Lung (tissue), 12 donors: ENCODE measurements around the gene VWF. TPM values are rescaled to one million over a fixed set of nuclear protein-coding genes. Genes with fewer than 3 reads are reported as not detected.

Source experiments
- ATAC-seq: fragments of 200-7000 bp; cut with Tn5 transposase; one replicate; pipeline ENCODE4 v1.9.1; 2020; ENCODE audit warnings: moderate number of reproducible peaks; ENCODE audit not compliant: insufficient read depth, low FRiP score
- DNase-seq, 3 donors: peaks; one replicate each; pipeline ENCODE4 v3.0.0-alpha.2; 2013 to 2017
- H3K27ac ChIP-seq, 2 donors: one replicate each; pipeline ENCODE4 v1.5.1; 2013; ENCODE audit warnings: mild to moderate bottlenecking in 2 of 2, moderate library complexity in 2 of 2, control low read depth in 1 of 2, inconsistent platforms in 1 of 2, low read depth in 1 of 2, low read length in 1 of 2
- H3K27me3 ChIP-seq, 3 donors: one replicate each; pipeline ENCODE4 v1.5.1; 2013; ENCODE audit warnings: low read length in 2 of 3; ENCODE audit not compliant: control insufficient read depth in 3 of 3, insufficient read depth in 3 of 3
- H3K36me3 ChIP-seq, 4 donors: one replicate each; pipeline ENCODE4 v1.5.1; 2013; ENCODE audit warnings: low read length in 4 of 4, mild to moderate bottlenecking in 1 of 4, moderate library complexity in 1 of 4; ENCODE audit not compliant: control insufficient read depth in 4 of 4, insufficient read depth in 4 of 4
- H3K4me1 ChIP-seq, 5 donors: one replicate each; pipeline ENCODE4 v1.5.1; 2013; ENCODE audit warnings: low read length in 5 of 5, mild to moderate bottlenecking in 2 of 5, moderate library complexity in 1 of 5; ENCODE audit not compliant: control insufficient read depth in 5 of 5, insufficient read depth in 5 of 5
- H3K4me3 ChIP-seq: one replicate; pipeline ENCODE4 v1.5.1; 2013; ENCODE audit warnings: mild to moderate bottlenecking, control low read depth, moderate library complexity
- H3K9ac ChIP-seq, 2 donors: one replicate each; pipeline ENCODE4 v1.5.1; 2013; ENCODE audit warnings: low read length in 2 of 2, control low read depth in 1 of 2; ENCODE audit not compliant: insufficient read depth in 1 of 2
- H3K9me3 ChIP-seq, 4 donors: one replicate each; pipeline ENCODE4 v1.5.1; 2013; ENCODE audit warnings: low read length in 3 of 4, mild to moderate bottlenecking in 1 of 4, moderate library complexity in 1 of 4; ENCODE audit not compliant: control insufficient read depth in 4 of 4, insufficient read depth in 3 of 4
- CTCF ChIP-seq: IDR thresholded peaks from 2 replicates; pipeline ENCODE4 v1.5.1; 2012; ENCODE audit warnings: mild to moderate bottlenecking; ENCODE audit errors: control extremely low read depth, extremely low read depth
- WGBS, 2 donors: extraction: QIAGEN DNeasy Blood & Tissue Kit; methylation state at CpG; one replicate each; pipeline ENCODE4 v1.1.7; 2013; 5-methylcytosine and 5-hydroxymethylcytosine counted together
- polyA plus RNA-seq, 2 donors: library from polyadenylated mRNA; stranded (reverse); fragments of 200-250 nt; gene quantifications; one replicate each; pipeline ENCODE4 v1.2.1, GENCODE V29; 2013
- total RNA-seq, 2 donors: library from RNA; depleted of rRNA in 1 of 2; stranded (reverse); fragments of >200 nt in 1 of 2; gene quantifications; one replicate each; pipeline ENCODE4 v1.2.1, GENCODE V29; 2014 to 2021
- donor health status: control.
- donor health status: control.
- donor health status: Bipolar disorder and iron deficiency.
- donor health status: healthy.
- donor health status: DM: yes; HTN: yes; CAD: no.

Gene VWF
- total and polyA plus RNA-seq, 4 donors, result 65.6 to 285 (median 249) TPM

GRCh38 chr12:6067152-6067916 lies 57.1 kb downstream of the VWF start:
- ATAC-seq, result no peak
- no peak for TF ChIP-seq CTCF
- H3K27me3 ChIP-seq, result no peaks in the 10 kb centered on the region
- H3K9me3 ChIP-seq, result no peaks in the 10 kb centered on the region
- H3K4me3 ChIP-seq, result no peak overlapping the region
- no peak overlapping the region for H3K9ac ChIP-seq
- H3K27ac ChIP-seq, result peak overlapping the region in 1 of 2 donors; percentile 2
- no peak for DNase-seq
- peaks cover 0 to 8% (median 0%) of the 10 kb centered on the region in 4 donors for H3K36me3 ChIP-seq
- H3K4me1 ChIP-seq, result peaks cover 0 to 8% (median 0%) of the 10 kb centered on the region in 5 donors
- 69 to 78% methylated on average over 16 of the region's 16 CpGs for WGBS, 2 donors

- no peak for DNase-seq
- TF ChIP-seq CTCF, result no peak
- H3K36me3 ChIP-seq, result peaks cover 0 to 8% (median 0%) of the 10 kb centered on the region in 4 donors
- no peak overlapping the region for H3K27ac ChIP-seq
- H3K4me3 ChIP-seq, result no peak overlapping the region
- H3K27me3 ChIP-seq, result no peaks in the 10 kb centered on the region
- peaks cover 0 to 7% (median 0%) of the 10 kb centered on the region in 5 donors for H3K4me1 ChIP-seq
- no peaks in the 10 kb centered on the region for H3K9me3 ChIP-seq
- no peak for ATAC-seq
- H3K9ac ChIP-seq, result no peak overlapping the region
- WGBS, 2 donors, result 87 to 100% methylated on average over 1 of the region's 1 CpG
These were observed 57.8 kb downstream of the VWF start for GRCh38 chr12:6066651-6067050.

GRCh38 chr12:6065863-6066199 lies 58.6 kb downstream of the VWF start:
- Histone ChIP-seq H3K27me3 (no peaks in the 10 kb centered on the region), H3K9me3 (no peaks in the 10 kb centered on the region), H3K4me3 (no peak overlapping the region), H3K27ac (peak overlapping the region in 1 of 2 donors; percentile 26), H3K4me1 (peaks cover 0 to 6% (median 3%) of the 10 kb centered on the region in 5 donors), H3K36me3 (peaks cover 0 to 7% (median 0%) of the 10 kb centered on the region in 4 donors), H3K9ac (no peak overlapping the region)
- ATAC-seq, result no peak
- no peak for TF ChIP-seq CTCF
- DNase-seq, result no peak
- 81 to 93% methylated on average over 5 of the region's 5 CpGs for WGBS, 2 donors
